H9 (cell line): ENCODE results near the gene GADD45GIP1. TPM values are rescaled to one million over a fixed set of nuclear protein-coding genes. Genes with fewer than 3 reads are reported as not detected.

ENCODE experiments used
- DNase-seq: peaks from one replicate; pipeline ENCODE4 v3.0.0-alpha.2; 2017
- H2AFZ ChIP-seq: one replicate; pipeline ENCODE4 v1.6.1; 2013; ENCODE audit warnings: mild to moderate bottlenecking, low read length, control low read depth, moderate library complexity
- H2AK5ac ChIP-seq: 2 replicates; pipeline ENCODE4 v1.6.1; 2013; ENCODE audit warnings: low read length, control low read depth, mixed read lengths; ENCODE audit not compliant: insufficient read length
- H2BK120ac ChIP-seq: one replicate; pipeline ENCODE4 v1.6.1; 2013; ENCODE audit warnings: low read depth, mild to moderate bottlenecking, low read length, control low read depth, inconsistent platforms; ENCODE audit not compliant: poor library complexity, severe bottlenecking
- H2BK12ac ChIP-seq: 2 replicates; pipeline ENCODE4 v1.6.1; 2013; ENCODE audit warnings: low read length, control low read depth, mixed read lengths, low read depth; ENCODE audit not compliant: insufficient read length
- H2BK15ac ChIP-seq: 2 replicates; pipeline ENCODE4 v1.6.1; 2013; ENCODE audit warnings: low read depth, low read length, control low read depth
- H2BK20ac ChIP-seq: one replicate; pipeline ENCODE4 v1.6.1; 2013; ENCODE audit warnings: low read depth, mild to moderate bottlenecking, low read length, control low read depth, inconsistent platforms; ENCODE audit not compliant: poor library complexity, severe bottlenecking
- H2BK5ac ChIP-seq: 2 replicates; pipeline ENCODE4 v1.6.1; 2013; ENCODE audit warnings: low read length, control low read depth, mixed read lengths; ENCODE audit not compliant: insufficient read length
- H3K14ac ChIP-seq: 2 replicates; pipeline ENCODE4 v1.6.1; 2013; ENCODE audit warnings: low read length, control low read depth; ENCODE audit not compliant: insufficient read depth
- H3K18ac ChIP-seq: 2 replicates; pipeline ENCODE4 v1.6.1; 2013; ENCODE audit warnings: low read depth, mild to moderate bottlenecking, mixed read lengths, low read length, control low read depth; ENCODE audit not compliant: insufficient read length
- H3K23ac ChIP-seq: 2 replicates; pipeline ENCODE4 v1.6.1; 2013; ENCODE audit warnings: low read length, control low read depth, mixed read lengths, low read depth; ENCODE audit not compliant: insufficient read length
- H3K23me2 ChIP-seq: 2 replicates; pipeline ENCODE4 v1.6.1; 2013; ENCODE audit warnings: low read depth, mild to moderate bottlenecking, mixed read lengths, low read length, control low read depth; ENCODE audit not compliant: insufficient read length, poor library complexity, severe bottlenecking
- H3K27ac ChIP-seq: 2 replicates; pipeline ENCODE4 v1.5.1; 2013; ENCODE audit warnings: low read length, control low read depth, mixed read lengths, low read depth; ENCODE audit not compliant: insufficient read length
- H3K27me3 ChIP-seq: 2 replicates; pipeline ENCODE4 v1.6.1; 2013; ENCODE audit warnings: low read length, control low read depth, inconsistent platforms; ENCODE audit not compliant: insufficient read depth
- H3K4ac ChIP-seq: 2 replicates; pipeline ENCODE4 v1.6.1; 2013; ENCODE audit warnings: low read depth, mild to moderate bottlenecking, control low read depth, inconsistent platforms, low read length, moderate library complexity
- H3K4me1 ChIP-seq: 2 replicates; pipeline ENCODE4 v1.6.1; 2013; ENCODE audit warnings: low read length, control low read depth, inconsistent platforms; ENCODE audit not compliant: insufficient read depth
- H3K4me2 ChIP-seq: 2 replicates; pipeline ENCODE4 v1.6.1; 2013; ENCODE audit warnings: low read length, control low read depth, mixed read lengths; ENCODE audit not compliant: insufficient read length, insufficient read depth
- H3K56ac ChIP-seq: 2 replicates; pipeline ENCODE4 v1.6.1; 2013; ENCODE audit warnings: low read depth, mild to moderate bottlenecking, mixed read lengths, low read length, control low read depth; ENCODE audit not compliant: insufficient read length
- H3K79me1 ChIP-seq: 2 replicates; pipeline ENCODE4 v1.6.1; 2013; ENCODE audit warnings: low read depth, mild to moderate bottlenecking, moderate library complexity, low read length, control low read depth, inconsistent platforms; ENCODE audit not compliant: insufficient read depth, poor library complexity, severe bottlenecking
- H3K79me2 ChIP-seq: 2 replicates; pipeline ENCODE4 v1.6.1; 2013; ENCODE audit warnings: low read length, control low read depth, inconsistent platforms; ENCODE audit not compliant: insufficient read depth
- H3K9ac ChIP-seq: 2 replicates; pipeline ENCODE4 v1.6.1; 2013; ENCODE audit warnings: low read length, control low read depth, mixed read lengths; ENCODE audit not compliant: insufficient read length; ENCODE audit errors: extremely low read depth
- H3K9me3 ChIP-seq: one replicate; pipeline ENCODE4 v1.6.1; 2013; ENCODE audit warnings: low read depth, low read length, inconsistent platforms; ENCODE audit not compliant: control insufficient read depth
- H3T11ph ChIP-seq: one replicate; pipeline ENCODE4 v1.6.1; 2013; ENCODE audit warnings: mild to moderate bottlenecking, low read length, control low read depth, inconsistent platforms
- H4K20me1 ChIP-seq: one replicate; pipeline ENCODE4 v1.6.1; 2013; ENCODE audit not compliant: control insufficient read depth, insufficient read length, insufficient read depth
- H4K5ac ChIP-seq: 2 replicates; pipeline ENCODE4 v1.6.1; 2013; ENCODE audit warnings: low read depth, mild to moderate bottlenecking, mixed read lengths, low read length, control low read depth; ENCODE audit not compliant: insufficient read length
- H4K8ac ChIP-seq: replicated peaks from 2 replicates; pipeline ENCODE4 v1.6.1; 2013; ENCODE audit warnings: low read length, control low read depth, mixed read lengths, low read depth; ENCODE audit not compliant: insufficient read length
- H4K91ac ChIP-seq: 2 replicates; pipeline ENCODE4 v1.6.1; 2013; ENCODE audit warnings: low read depth, mild to moderate bottlenecking, moderate library complexity, mixed read lengths, low read length, control low read depth; ENCODE audit not compliant: insufficient read length
- H3K27ac Mint-ChIP-seq, 3 experiments: 2 replicates in 2 of 3; 3 replicates in 1 of 3; pipeline ENCODE4 v1.8.0; 2020 to 2021; ENCODE audit warnings: mixed read lengths in 3 of 3, mild to moderate bottlenecking in 1 of 3, moderate library complexity in 1 of 3
- H3K27me3 Mint-ChIP-seq: 2 replicates; pipeline ENCODE4 v1.8.0; 2021; ENCODE audit warnings: low read depth, mild to moderate bottlenecking, moderate library complexity, mixed read lengths
- H3K36me3 Mint-ChIP-seq, 3 experiments: 2 replicates in 2 of 3; 3 replicates in 1 of 3; pipeline ENCODE4 v1.8.0; 2020 to 2021; ENCODE audit warnings: low read depth in 3 of 3, mixed read lengths in 3 of 3; ENCODE audit not compliant: insufficient read depth in 1 of 3
- H3K4me1 Mint-ChIP-seq, 2 experiments: 2 replicates each; pipeline ENCODE4 v1.8.0; 2020; ENCODE audit warnings: mixed read lengths in 2 of 2
- H3K4me3 Mint-ChIP-seq, 2 experiments: 2 replicates in 1 of 2; 3 replicates in 1 of 2; pipeline ENCODE4 v1.8.0; 2020 to 2021; ENCODE audit warnings: mild to moderate bottlenecking in 2 of 2, mixed read lengths in 2 of 2, moderate library complexity in 1 of 2
- H3K9me3 Mint-ChIP-seq, 2 experiments: 2 replicates in 1 of 2; 3 replicates in 1 of 2; pipeline ENCODE4 v1.8.0; 2020; ENCODE audit warnings: mild to moderate bottlenecking in 2 of 2, mixed read lengths in 2 of 2, moderate library complexity in 1 of 2
- CTCF ChIP-seq: fragments of 200-600 bp; sonication (generic); conservative IDR thresholded peaks from 3 replicates; pipeline ENCODE4 v1.8.0; 2021; ENCODE audit warnings: antibody characterized with exemption, mild to moderate bottlenecking
- WGBS: extraction: QIAGEN DNeasy Blood & Tissue Kit; methylation state at CpG from one replicate; pipeline ENCODE4 v1.1.7; 2013; ENCODE audit warnings: missing lambda C conversion rate, low lambda C conversion rate, mixed read lengths; ENCODE audit not compliant: insufficient read length; ENCODE audit errors: extremely low coverage; 5-methylcytosine and 5-hydroxymethylcytosine counted together
- total RNA-seq: library from RNA; stranded (reverse); gene quantifications from 2 replicates; pipeline ENCODE4 v1.2.1, GENCODE V29; 2021

Gene GADD45GIP1
- total RNA-seq, 1 experiment from 2014 or later, result 44.5 TPM

DNA sequence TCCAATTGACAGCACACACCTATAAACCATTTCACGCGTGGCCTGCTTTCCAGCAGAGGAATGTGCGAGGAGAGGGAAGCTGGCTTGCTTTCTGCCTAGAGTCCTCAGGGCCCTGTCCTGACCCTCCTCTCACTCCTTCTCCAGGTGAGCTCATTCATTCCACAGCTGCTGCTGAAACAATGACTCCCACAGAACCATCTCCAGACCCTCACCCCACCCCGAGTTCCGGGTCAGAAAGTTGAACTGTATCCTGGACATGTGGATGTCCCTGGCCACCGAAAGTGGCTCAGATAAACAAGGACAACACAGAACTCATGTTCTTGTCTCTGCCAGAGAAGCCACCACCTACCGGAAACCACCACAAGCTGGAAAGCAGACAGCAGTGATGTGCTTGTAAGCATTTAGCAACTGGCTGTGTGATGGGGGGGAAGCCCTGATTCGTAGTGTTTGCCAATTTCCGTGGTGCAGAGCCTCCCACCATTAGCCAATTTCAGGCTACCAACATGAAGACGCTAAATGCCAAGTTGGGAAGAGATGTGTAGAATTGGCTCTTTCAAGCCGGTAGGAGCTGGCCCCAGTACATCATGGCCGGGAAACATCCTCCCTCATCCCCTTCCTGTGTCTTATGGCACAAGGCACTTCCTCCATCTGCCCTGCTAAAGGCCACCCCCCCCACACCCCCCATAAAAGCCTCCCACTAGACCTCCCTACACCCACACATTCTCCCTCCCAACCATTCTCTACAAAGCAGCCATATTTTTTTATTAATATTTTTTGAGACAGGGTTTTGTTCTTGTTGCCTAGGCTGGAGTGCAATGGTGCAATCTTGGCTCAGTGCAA is 43.0 kb downstream of the GADD45GIP1 start:
- H3K27ac ChIP-seq, result no peak overlapping the region
- H4K91ac ChIP-seq, result no peak overlapping the region
- no peak overlapping the region for H2BK20ac ChIP-seq
- H2BK15ac ChIP-seq, result no peak overlapping the region
- H4K8ac ChIP-seq, result no peak overlapping the region
- Mint-ChIP-seq H3K27ac (peak overlapping the region; percentile 86 to 99 (median 96)), H3K9me3 (peaks cover 7% of the 10 kb centered on the region in 2 experiments), H3K4me3 (peak overlapping the region in 1 of 2 experiments; percentile 69; a peak in 3 of 5 replicates), H3K36me3 (peaks cover 0 to 1% (median 0%) of the 10 kb centered on the region in 3 experiments; a peak in 2 of 7 replicates), H3K4me1 (peaks cover 20 to 30% of the 10 kb centered on the region in 2 experiments), H3K27me3 (peaks cover 20% of the 10 kb centered on the region)
- no peak overlapping the region for H3K14ac ChIP-seq
- H3T11ph ChIP-seq, result no peak overlapping the region
- H3K56ac ChIP-seq, result no peak overlapping the region
- H3K4me2 ChIP-seq, result no peak overlapping the region
- H3K4ac ChIP-seq, result no peak overlapping the region
- no peaks in the 10 kb centered on the region for H3K23me2 ChIP-seq
- H3K9me3 ChIP-seq, result no peaks in the 10 kb centered on the region
- peaks cover 4% of the 10 kb centered on the region; the same call in 1 of the 2 replicates for H3K4me1 ChIP-seq
- no peak overlapping the region for H2AK5ac ChIP-seq
- H3K23ac ChIP-seq, result no peak overlapping the region
- no peak overlapping the region for H3K9ac ChIP-seq
- H2BK12ac ChIP-seq, result no peak overlapping the region
- H3K79me2 ChIP-seq, result no peaks in the 10 kb centered on the region
- H3K27me3 ChIP-seq, result peaks cover 5% of the 10 kb centered on the region; the same call in 1 of the 2 replicates
- no CpG with 5 or more reads among the region's 12 CpGs for WGBS
- H3K79me1 ChIP-seq, result no peaks in the 10 kb centered on the region
- H4K20me1 ChIP-seq, result no peaks in the 10 kb centered on the region
- no peak overlapping the region for H2AFZ ChIP-seq
- no peak for TF ChIP-seq CTCF
- H4K5ac ChIP-seq, result no peak overlapping the region
- DNase-seq, result no peak
- H2BK120ac ChIP-seq, result no peak overlapping the region
- H2BK5ac ChIP-seq, result no peak overlapping the region
- peak overlapping the region; percentile 31 for H3K18ac ChIP-seq
